ENCODE data around the gene ACR. TPM values are rescaled to one million over a fixed set of nuclear protein-coding genes. Genes with fewer than 3 reads are reported as not detected.
"Not testable (repeated sequence)": the region's sequence is repeated elsewhere in the genome, so short reads cannot be mapped to it uniquely, and the experiment has no call there.

ACR gene
- total RNA-seq, 1 experiment from 2014 or later, result not detected

- DNase-seq (ENCODE audit: low spot score); in situ Hi-C loops (cut with HindIII; ENCODE audit: low sequenced_read_pairs): not testable (repeated sequence)
Measured at GRCh38 chr22:50755251-50755650, 17.2 kb downstream of the ACR start.

- DNase-seq (ENCODE audit: low spot score); in situ Hi-C loops (cut with HindIII; ENCODE audit: low sequenced_read_pairs): not testable (repeated sequence)
Measured at GRCh38 chr22:50756406-50756805, 18.4 kb downstream of the ACR start.

- peak; percentile 26 for DNase-seq (ENCODE audit: low spot score)
- in situ Hi-C loops (cut with HindIII; ENCODE audit: low sequenced_read_pairs), result not testable (repeated sequence)
Measured at GRCh38 chr22:50756949-50757491, 19.0 kb downstream of the ACR start.

- DNase-seq (ENCODE audit: low spot score); in situ Hi-C loops (cut with HindIII; ENCODE audit: low sequenced_read_pairs): not testable (repeated sequence)
Measured at GRCh38 chr22:50759597-50760341, 21.8 kb downstream of the ACR start.

DNA sequence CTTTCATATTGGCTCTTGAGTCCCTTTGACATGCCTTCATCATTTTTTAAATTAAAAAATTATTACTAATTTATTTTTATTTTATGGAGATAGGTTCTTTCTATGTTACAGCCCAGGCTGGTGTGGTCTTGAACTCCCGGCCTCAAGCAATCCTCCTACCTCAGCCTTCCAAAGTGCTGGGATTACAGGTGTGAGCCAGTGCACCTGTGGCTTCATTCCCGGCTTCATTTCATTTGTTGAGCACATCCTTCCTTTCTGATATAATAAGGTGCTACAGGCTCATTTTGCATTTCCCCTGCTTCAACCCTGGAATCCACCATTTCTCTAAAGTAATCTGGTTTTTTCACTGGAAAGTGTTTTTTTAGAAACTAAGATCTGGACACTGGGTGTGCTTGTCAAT lies 23.8 kb downstream of the ACR start:
- in situ Hi-C loops (cut with HindIII; ENCODE audit: low sequenced_read_pairs); DNase-seq (ENCODE audit: low spot score): not testable (repeated sequence)

GRCh38 chr22:50764288-50764687 lies 26.3 kb downstream of the ACR start:
- DNase-seq (ENCODE audit: low spot score); in situ Hi-C loops (cut with HindIII; ENCODE audit: low sequenced_read_pairs): not testable (repeated sequence)

GRCh38 chr22:50775132-50775531 lies 37.1 kb downstream of the ACR start:
- peak; percentile 42 for DNase-seq (ENCODE audit: low spot score)
- in situ Hi-C loops (cut with HindIII; ENCODE audit: low sequenced_read_pairs), result not testable (repeated sequence)

DNA sequence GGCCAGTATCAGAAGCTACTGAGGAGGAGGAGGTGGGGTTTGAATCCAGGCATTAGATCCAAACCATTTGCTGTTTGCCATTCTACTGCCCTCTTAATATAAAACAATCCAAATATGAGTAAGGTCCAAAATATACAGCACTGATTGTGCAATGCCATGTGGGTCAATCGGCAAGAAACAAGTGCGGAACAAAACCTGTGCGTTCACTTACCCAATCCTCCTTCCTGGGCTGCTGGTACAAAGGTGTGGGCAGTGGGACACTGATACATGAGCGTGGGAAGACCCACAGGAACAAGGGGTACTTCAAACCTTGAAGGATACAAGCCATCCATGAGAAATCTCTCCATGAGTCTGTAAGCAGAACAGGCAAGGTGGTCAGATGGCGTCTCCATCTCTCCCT lies 39.6 kb downstream of the ACR start:
- DNase-seq (ENCODE audit: low spot score); in situ Hi-C loops (cut with HindIII; ENCODE audit: low sequenced_read_pairs): not testable (repeated sequence)

GRCh38 chr22:50780244-50780643 lies 42.2 kb downstream of the ACR start:
- in situ Hi-C loops (cut with HindIII; ENCODE audit: low sequenced_read_pairs); DNase-seq (ENCODE audit: low spot score): not testable (repeated sequence)

GRCh38 chr22:50782253-50782652 lies 44.2 kb downstream of the ACR start:
- DNase-seq (ENCODE audit: low spot score); in situ Hi-C loops (cut with HindIII; ENCODE audit: low sequenced_read_pairs): not testable (repeated sequence)

DNA sequence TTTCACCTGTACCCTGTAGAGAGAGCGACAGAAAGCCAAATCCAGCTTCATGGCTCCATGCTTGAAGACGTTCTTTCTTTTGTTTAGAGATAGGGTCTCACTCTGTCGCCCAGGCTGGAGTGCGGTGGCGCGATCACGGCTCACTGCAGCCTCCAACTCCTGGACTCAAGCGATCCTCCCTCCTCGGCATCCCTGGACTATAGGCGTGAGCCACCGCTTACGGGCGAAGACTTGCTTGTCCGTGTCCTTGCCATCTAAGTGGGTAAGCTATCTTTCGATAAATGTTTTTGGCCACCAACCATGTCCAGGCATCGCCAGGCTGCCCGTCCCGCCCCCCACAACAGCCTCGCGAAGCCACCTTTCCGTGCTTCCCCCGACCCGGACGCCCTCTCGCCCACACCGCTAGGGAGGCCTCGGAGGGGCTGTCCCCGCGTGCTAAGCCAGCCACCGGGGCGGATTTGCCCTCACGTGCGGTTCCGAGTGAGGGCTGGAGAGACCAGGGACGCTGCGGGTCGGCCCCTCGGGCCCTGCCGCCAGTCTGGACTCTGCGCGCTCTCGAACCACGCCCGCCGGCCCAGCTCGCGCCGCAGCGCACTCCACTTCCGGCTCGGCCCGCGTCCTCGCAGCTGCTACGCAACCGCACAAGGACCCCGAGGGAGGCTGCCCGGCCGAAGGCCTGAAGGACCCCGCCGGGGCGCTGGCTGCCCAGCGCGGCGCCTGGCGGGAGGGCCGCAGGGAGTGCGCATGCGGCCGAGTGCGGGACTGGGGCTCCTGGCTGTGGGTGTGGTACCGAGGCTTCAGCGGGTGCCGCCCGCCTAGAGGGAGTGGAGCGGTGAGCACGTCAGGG lies 45.3 kb downstream of the ACR start, which contains the start of gene RABL2B:
Gene RABL2B, minus strand, starts transcription at position 604 of the 847 bp plus-strand sequence. CDS start 1,342 bp downstream, outside the sequence.
- peak; percentile 83 for DNase-seq (ENCODE audit: low spot score)
- in situ Hi-C loops (cut with HindIII; ENCODE audit: low sequenced_read_pairs), result not testable (repeated sequence)

DNA sequence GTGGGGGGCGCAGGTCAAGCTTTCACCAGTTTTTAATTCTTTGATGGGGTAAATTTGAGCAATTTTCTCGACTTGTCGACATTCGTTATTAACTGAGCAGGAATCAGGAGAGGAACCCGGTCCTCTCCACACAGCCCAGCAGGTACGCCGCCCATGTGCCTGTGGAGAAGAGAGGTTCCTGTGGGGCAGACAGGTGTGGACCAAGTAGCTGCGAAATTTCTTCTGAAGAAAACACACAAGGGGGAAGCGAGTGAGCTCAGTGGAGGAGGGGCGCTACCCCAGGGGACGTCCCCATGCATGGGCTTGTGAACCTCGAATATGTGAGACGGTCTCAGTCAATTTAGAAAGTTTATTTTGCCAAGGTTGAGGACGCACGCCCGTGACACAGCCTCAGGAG lies 45.9 kb downstream of the ACR start:
- DNase-seq (ENCODE audit: low spot score); in situ Hi-C loops (cut with HindIII; ENCODE audit: low sequenced_read_pairs): not testable (repeated sequence)

DNA sequence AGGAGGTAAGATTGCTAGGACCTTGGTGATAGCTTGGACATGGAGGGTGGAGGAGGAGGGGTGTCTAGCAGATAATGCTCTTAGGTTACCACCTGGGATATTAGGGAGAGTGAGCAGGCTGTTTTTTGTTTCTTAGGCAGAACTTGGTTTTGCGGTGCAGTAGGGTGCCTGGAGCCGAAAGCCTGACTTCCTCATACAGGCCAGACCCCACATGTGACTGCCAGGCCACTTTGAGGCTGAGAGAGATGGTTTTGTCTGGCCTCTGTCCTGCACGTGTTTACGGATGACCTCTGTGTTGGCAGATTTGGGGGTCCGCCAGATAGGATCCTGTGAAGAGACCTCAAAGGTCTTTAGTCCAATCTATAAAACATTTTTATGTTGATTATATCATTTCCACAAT lies 47.3 kb downstream of the ACR start:
- in situ Hi-C loops (cut with HindIII; ENCODE audit: low sequenced_read_pairs); DNase-seq (ENCODE audit: low spot score): not testable (repeated sequence)

DNA sequence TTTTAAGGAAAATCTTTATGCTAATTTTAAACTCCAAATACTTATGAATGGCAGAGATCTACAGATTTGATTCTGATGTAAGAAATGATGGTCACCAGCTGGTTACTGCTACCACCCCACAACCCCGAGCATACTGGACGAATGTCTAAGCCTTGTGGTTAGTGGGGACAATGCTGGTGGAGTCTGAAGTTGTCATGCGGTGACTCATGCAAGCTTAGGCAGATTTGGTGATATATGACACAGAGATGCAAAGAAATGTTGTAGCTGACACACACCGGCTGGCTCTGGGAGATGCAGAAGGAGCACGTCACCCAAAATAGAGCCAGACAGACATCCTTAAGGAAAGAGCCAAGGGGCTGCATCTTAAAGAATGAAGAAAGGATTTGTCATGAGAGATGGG lies 48.9 kb downstream of the ACR start:
- in situ Hi-C loops (cut with HindIII; ENCODE audit: low sequenced_read_pairs); DNase-seq (ENCODE audit: low spot score): not testable (repeated sequence)

Other genes with a start within 250 kb of the ACR start
- 40.6 and 45.7 TPM in 2 replicates for gene LMF2, start 230.5 kb upstream of the ACR start, total RNA-seq (2014; rRNA removed; shearing (Covaris generic))
- gene NCAPH2, start 230.0 kb upstream of the ACR start, total RNA-seq (2014; rRNA removed; shearing (Covaris generic)), result 80.3 and 81.2 TPM in 2 replicates
- 4.9 and 6.8 TPM in 2 replicates for gene SCO2, start 212.6 kb upstream of the ACR start, total RNA-seq (2014; rRNA removed; shearing (Covaris generic))
- 3.1 and 4.4 TPM in 2 replicates for gene TYMP, start 208.2 kb upstream of the ACR start, total RNA-seq (2014; rRNA removed; shearing (Covaris generic))
- not detected in 2 replicates for gene KLHDC7B, start 192.3 kb upstream of the ACR start, total RNA-seq (2014; rRNA removed; shearing (Covaris generic))
- not detected in 2 replicates for gene SYCE3, start 175.3 kb upstream of the ACR start, total RNA-seq (2014; rRNA removed; shearing (Covaris generic))
- 3.4 and 5.8 TPM in 2 replicates for gene CPT1B, start 159.8 kb upstream of the ACR start, total RNA-seq (2014; rRNA removed; shearing (Covaris generic))
- gene CHKB, start 155.4 kb upstream of the ACR start, total RNA-seq (2014; rRNA removed; shearing (Covaris generic)), result 34.8 and 58.6 TPM in 2 replicates
- 28.3 and 39.8 TPM in 2 replicates for gene MAPK8IP2, start 137.4 kb upstream of the ACR start, total RNA-seq (2014; rRNA removed; shearing (Covaris generic))
- gene ARSA, start 110.1 kb upstream of the ACR start, total RNA-seq (2014; rRNA removed; shearing (Covaris generic)), result 19.4 and 24.1 TPM in 2 replicates
- gene SHANK3, start 65.4 kb upstream of the ACR start, total RNA-seq (2014; rRNA removed; shearing (Covaris generic)), result 3.6 and 5.0 TPM in 2 replicates
- gene RABL2B, start 45.4 kb downstream of the ACR start, total RNA-seq (2014; rRNA removed; shearing (Covaris generic)), result 21.1 and 24.8 TPM in 2 replicates

Measured in G401 (cell line).